ENCODE results near the gene CCL3.

CCL3 gene

GRCh38 chr17:36049643-36050042 lies 40.3 kb downstream of the CCL3 start:
- no peak overlapping the region for H3K4me3 ChIP-seq (ENCODE audit: low read depth, low read length)

GRCh38 chr17:36048066-36048465 lies 41.9 kb downstream of the CCL3 start:
- H3K4me3 ChIP-seq (ENCODE audit: low read depth, low read length): no peak overlapping the region
